GM19467 (cell line): ENCODE measurements around the gene CCHCR1.

Experiments used
- ATAC-seq: cut with Tn5 transposase; IDR thresholded peaks from one replicate; pipeline ENCODE4 v1.9.1; 2021; ENCODE audit warnings: mild to moderate bottlenecking, moderate library complexity; ENCODE audit not compliant: unreplicated experiment

The CCHCR1 gene

DNA sequence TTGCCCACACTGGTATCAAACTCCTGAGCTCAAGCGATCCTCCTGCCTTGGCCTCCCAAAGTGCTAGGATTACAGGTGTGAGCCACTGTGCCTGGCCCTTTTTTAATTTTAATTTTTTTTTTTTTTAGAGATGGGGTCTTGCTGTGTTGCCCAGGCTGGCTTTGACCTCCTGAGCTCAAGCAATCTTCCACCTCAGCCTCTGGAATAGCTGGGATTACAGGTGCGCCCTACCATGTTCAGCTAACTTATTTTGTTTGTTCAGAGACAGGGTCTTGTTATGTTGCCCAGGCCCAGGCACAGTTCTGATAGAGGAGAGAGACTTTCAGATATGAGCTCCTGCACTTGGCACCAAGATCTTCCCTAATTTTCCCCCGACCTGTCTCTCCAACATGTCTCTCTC lies 26.9 kb downstream of the CCHCR1 start:
- no peak for ATAC-seq

DNA sequence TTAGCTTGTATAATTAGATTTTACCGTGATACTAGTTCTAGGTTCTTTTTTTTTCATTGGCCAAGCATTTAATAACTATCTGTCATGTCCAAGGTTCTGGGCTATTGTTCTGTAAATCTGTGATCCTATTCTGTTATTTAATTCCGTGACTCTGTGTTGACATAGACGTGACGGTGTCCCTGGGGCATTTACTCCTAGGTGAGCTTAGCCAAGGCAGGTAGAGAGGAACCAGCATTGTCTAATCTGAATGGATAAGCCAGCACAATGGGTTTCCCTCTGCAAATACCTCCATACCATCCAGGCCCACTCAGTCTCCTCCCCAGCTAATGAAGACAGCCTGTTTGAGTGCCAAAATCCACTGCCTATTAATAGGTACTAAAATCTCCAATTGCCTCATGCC lies 28.5 kb downstream of the CCHCR1 start:
- ATAC-seq, result no peak

DNA sequence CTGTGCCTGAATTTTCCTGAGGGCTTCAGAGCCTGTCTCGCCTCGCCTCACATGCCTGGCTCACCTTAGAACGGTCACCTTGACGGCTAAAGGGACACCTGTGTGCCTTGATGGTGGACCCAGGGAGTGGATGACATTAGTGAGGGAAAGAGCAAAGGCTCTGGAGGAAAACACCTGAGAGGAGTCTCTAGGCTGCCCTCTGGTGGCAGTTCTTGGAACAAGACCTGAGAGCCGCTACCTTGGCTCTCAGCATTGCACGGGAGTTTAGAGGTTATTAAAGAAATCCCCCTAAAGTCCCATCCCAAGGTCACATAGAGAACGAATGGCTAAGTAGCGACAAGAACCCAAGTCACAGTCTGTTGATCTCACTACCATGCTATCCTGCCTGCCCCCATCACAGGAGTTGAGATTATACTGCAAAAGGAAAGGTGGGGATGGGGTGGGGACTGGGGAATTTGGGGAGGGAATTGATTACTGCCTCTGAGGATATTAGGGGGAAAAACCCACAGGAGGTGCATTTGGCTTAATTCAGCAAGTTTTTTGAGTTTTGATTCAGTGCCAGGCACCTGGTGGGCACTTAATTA lies 29.4 kb downstream of the CCHCR1 start:
- no peak for ATAC-seq

DNA sequence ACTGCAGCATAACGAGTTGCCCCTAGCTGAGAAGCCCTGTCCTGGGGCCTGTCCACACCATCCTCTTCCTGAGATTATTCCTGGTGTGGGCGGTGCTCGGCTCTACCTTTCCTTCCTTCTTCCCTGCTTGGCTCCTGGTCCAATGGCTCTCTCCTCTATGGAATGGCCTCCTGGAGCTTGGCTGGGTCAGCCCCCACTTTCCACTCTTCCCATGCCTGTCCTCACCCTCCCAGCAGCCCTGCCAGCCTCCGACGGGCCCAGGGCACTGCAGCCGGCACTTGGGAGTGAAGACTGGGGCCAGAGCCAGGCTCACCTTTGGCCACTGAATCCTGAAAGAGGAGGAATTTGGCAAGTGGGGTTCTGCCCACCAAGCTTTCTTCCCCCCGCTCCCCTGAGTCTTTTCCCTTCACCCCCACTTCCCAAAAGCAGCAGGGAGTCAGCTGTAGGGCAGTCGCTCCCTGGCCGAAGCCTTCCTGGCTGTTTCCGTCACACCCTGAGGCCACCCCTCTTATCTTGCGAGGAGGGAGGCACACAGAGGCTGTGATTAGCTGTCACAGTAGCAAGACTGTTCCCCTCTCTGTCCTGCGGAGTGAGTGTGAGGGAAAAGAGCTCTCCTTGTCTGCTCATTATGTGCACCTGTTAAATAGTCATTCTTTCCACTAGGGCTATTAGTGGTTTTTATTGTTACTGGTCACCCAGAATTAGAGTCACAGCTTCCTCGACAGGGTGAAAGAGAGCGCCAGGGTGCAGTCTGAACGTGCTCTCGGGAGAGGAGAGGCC lies 31.0 kb downstream of the CCHCR1 start:
- ATAC-seq, result no peak

DNA sequence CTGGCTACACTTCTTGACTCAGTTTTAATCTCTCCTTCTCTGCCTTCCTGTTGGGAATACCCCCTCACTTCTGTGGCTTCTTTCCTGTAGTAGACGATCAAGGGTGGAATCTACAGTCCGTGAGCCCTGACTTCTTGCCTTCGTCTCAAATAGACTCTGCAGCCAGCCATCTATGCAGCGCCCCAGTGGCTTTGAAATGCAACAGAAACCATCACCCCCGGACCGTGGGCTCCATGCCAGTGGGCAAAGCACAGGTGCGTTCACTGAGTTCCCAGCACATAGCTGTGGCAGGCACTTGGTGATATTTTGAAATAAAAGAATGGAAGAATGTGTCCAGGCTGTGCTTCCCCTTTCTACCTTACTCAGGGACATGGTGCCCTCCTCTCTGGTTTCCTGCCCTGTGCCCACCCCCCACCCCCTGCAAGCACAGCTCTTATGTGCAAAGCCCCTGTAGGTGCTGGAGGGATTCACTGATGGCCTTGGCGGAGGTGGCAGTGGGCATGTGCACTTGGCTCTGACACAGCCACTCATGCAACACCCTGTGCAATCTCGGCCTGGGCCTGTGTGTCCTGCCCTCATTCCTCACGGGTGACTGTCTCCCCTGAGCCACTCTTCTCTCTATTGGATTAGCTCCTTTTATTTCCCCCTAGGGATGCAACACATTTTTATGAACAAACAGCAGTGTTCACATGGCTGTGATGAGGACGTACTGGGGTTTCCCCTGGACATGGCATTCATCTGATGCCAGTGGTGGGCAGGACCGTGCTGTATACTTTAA lies 31.8 kb downstream of the CCHCR1 start:
- ATAC-seq, result no peak

DNA sequence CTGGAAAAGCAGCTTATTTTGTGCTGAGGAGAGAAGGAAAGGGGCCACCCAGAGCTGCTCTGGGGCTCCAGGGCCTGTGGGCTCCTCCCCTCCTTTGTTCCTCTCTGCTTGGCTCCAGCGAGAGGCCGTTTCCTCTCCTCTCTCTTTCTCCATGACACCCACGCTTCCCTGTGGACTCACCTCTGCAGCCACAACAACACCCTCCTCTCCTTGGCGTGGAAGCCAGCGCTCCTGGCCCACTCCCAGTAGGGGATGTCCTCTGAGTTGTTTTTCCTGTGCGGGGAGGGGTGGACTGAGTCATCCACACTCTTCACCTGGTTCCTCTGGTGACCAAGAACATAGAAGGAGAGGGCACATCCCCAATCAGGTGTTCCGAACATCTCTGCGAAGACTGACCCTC lies 32.4 kb downstream of the CCHCR1 start:
- no peak for ATAC-seq

DNA sequence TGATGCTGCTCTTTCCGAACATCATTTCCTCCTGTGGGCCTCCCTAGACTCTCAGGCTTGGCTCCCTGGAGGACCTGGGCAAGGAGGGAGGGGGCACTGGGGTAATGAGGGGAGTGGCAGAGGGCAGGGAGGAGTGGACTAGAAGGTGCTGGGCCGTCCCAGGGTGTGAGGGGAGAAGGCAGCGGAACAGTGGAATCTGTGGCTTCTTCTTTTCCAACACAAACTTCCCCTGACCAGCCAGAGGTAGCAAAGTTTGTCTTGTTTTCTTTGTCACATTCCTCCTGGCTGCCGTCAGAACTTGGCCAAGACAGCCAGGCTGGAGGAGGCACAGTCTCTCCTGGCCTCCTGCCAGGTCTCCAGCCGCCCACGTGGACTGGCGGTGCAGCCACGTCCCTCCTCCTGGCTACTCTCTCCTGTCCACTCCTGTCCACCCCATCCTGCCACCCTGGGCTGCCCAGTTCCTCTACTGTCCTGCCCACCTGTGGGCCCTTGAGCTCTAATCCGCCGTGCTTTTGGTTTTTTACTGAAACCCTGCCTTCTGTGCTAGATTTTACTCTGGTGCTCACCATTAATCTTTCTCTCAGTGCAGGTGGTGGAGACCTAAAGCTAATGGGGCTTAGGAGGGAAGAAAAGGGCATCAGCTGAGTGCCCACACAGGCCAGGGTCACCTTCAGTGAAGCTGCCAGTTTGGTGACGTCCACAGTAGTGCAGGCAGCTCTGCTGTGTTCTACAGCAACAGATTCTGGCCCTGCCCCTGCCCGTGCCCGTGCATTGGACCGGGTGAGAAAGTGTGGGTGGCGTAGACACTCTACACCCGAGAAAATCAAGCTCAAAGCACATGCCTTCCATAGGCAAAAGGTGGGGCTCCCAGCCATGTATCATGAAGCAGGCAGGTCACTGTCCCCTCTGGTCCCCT lies 34.6 kb downstream of the CCHCR1 start:
- no peak for ATAC-seq

DNA sequence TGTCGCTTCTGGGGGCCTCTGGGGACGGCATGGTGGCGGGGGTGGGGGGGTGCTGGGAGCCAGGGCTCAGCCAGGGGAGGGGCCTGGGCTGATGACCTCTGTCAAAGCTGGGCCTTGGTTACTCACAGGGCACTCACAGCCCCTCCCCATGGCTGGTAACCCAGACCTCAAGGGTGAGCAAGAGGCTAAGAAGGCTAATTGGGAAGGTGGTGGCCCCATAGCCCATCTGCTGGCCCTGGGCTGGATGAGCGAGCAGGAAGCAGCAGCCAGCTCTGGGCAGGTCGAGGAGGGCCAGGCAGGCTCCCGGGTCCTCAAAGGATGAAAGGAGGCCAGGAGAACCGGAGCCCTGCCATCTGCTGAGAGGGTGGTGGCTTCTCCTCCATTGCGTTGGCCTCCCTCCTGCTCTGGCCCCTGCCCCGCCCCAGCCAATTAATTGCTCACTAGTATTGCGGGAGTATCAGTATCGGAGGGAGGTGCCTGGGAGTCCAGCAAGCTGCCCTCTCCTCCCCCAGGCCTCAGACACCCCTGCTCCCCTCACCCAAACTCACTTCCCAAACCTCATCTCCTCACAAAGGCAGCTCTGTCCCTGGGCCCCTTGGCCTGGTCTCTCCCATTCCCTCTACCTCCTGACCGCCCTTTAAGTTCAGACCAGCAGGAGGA lies 36.3 kb downstream of the CCHCR1 start:
- ATAC-seq, result no peak

DNA sequence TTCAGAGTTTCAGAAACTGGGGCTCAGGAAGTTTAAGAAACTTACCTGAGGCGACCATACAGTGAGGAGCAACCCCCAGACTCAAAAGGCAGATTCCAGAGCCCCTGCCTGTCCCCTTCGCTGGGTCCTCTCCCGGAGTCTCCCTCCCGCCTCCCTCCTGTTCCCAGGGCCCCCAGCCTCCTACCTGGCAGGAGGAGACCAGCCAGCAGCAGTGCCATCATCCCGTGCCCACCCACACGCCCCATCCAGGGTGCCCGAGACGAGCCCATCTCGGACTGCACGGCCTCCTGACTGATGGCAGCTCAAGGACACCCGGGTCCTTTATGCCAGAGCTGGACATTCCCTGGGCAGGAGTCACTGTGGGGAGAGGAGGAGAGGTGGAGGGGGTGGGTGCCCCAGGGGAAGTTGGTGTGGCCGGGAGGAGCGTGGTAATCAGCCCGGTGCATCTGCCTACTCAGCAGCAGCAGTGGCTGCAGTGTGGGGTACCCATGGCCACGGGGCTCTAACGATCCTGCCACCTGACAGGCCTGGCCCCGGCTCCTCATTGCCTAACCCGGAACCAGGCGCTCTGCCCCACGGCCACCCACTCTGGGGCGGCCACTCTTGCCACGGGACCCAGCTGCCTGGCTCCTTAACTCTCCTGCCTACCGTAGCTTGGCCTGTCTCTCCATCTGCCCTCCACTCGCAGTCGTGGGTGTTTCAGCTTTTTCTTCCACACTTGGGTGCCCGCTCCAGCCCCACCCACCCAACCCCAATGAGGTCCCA lies 37.3 kb downstream of the CCHCR1 start, which contains the start of gene CDSN:
TSS of gene CDSN (minus strand) at position 296 of the 765 bp plus-strand sequence. CDS start at position 269, 27 bp downstream.
- ATAC-seq, result no peak

DNA sequence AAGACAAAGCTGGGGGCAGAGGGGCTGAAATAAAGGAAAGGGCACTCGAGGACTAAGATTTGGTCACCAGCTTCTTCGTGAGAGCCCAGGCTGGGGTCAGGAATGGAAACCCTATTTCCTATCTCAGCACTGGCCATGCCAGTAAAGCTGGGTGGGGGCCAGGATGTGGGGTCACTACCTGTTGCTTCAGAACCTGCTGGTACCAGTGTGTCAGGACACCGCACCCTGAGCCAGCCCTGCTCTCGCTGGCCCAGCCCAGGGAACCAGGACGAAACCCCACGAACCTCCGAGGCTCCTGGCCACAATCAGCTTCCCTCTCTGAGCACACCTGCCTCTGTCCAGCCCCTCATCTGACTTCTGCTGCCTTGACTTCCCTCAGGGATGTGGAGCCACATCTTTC lies 39.4 kb downstream of the CCHCR1 start:
- no peak for ATAC-seq

DNA sequence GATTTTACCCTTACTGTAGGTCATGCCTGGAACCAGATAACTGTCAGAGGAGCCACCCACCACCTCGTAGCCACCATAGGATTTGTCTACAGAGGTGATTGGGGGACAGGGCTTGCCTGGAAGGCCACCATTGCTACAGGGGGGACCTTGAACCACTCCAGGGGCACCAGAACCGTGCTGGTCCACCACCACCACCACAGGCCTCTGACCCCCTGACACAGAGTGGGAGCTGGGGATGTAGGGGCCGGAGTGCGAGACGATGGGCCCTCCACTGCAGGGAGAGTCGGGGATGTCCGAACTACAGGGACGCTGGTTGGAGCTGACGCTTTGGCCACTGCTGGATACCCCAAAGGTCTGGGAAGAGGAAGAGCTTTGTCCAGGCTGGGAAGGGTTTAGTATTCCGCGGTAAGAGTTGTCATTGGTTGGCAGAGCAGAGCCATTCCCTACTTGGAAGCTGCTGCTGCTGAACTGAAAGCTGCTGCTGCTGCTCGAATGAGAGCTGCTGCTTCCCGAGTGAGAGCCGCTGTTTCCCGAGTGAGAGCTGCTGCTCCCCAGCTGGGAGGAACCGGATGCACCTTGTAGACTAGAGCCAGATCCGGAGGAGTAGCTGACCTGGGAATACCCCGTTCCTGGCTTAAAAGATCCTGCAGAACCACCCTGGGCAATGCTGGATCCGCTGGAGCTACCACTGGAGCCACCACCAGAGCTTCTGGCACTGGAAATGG lies 40.8 kb downstream of the CCHCR1 start:
- no peak for ATAC-seq

DNA sequence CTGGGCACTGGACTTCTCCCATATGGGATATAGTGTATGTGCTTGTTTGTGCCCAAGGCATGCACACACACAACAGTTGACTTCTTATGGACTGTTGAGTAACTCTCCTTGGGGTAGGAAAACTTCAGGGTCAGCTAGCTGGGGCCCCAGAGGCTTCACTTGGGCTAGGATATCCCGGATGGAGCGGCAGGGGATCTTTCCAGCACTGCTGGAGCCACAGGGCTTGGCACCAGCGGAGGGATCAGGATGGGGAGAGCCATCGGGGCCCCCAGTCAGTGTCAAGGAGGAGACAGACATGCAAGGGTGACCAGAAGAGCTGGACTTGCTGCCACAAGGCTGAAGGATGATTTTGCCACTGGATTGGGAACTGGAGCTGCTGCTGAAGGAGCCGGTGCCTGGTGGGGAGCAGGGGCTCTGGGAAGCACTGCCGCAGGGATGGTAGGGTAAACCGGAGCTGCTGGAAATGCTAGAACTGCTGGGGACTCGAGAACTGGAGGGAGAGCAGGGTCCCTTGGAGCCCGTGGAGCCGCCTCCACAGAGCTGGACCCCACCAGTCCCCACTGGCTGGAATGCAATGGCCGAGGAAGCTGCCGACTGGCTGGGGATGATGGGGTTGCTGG lies 41.6 kb downstream of the CCHCR1 start:
- no peak for ATAC-seq

DNA sequence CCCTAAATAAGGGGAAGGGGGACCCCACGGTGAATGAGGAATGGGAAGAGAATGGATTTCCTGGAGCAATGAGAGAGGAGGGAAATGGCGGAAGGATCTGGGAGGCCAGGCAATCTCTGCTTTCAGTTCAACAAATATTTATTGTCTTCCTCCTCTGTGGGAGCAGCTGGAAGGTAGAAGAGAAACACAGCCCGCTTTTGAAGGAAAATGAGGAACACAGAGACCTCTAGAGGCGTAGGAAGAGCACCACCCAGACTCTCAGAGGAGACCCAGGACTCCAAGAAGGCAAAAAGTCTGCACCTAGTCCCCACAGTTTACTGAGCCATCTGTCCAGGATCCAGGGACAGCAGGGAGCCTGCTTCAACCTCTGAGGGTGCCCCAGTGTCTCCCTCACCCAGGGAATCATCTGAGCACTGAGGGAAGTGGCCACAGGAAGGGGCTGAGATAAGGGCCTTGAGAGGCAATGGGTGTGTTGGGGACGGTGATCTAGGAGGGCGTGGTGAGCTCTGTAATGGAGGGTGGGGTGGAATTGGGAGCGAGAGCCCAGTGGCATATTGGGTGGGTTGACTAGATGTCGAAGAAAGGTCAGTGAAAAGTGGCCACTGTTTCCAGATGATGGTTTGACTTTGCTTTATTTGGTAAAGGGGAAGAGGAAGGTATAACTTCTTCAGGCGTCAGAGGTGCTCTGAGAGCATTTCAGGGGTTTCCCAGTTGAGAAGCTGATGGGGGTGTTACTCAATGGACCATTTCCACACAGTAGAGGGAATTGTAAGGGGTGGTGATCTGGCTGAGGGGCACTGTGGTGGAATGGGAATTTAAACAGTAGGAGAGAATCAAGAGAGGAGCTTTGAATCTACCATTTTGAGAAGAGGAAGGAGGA lies 42.4 kb downstream of the CCHCR1 start:
- no peak for ATAC-seq

DNA sequence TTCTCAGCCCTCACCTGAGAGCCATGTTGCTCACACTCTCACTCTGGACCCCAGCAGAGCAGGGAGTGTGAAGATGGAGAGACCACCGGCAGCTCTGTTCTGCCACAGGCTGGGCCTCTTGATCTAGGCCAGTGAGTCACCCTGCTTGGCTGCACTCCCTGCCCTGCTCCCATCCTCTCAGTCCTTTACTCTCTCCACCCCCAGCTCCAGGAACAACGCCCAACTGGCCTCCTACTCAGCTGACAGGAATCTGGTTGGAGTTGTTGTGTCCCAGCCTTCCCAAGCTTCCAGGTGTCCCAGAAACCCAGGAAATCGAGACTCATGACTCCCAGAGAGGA lies 43.1 kb downstream of the CCHCR1 start, which contains the start of gene PSORS1C1:
TSS of gene PSORS1C1 (plus strand) at position 260 of the 338 bp plus-strand sequence. CDS start 14,833 bp downstream, outside the sequence.
- ATAC-seq, result no peak

DNA sequence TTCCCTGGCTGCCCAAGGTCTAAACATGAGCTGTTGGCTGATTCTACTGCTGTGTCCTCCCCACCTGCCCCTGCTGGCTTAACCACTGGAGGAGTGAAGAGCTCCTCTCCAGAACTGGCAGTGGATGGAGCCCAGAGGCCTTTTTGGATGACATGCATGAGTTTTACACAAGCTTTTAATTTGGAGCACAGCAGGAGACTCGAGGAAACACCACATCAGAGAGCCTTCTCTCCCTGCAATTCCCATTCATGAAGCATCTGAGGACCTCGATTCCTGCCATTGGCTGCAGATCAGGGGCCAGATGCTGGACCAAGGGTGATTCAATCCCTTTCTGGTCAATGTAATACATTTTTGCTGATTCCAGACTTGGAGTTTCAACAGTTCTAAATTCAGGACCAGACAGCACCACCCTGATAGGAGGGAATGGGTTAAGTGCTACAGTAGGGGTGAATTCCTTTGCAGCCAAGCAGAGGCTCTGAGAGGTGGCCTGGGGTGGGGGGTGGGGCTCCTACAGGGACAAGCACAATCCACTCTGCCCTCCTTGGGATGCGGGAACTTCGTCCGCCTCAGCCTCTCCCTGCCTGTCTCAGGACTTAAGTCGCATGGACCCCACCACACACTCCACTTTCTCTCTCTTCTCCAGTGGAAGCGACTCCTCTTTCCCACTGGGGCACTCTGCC lies 43.6 kb downstream of the CCHCR1 start:
- no peak for ATAC-seq

DNA sequence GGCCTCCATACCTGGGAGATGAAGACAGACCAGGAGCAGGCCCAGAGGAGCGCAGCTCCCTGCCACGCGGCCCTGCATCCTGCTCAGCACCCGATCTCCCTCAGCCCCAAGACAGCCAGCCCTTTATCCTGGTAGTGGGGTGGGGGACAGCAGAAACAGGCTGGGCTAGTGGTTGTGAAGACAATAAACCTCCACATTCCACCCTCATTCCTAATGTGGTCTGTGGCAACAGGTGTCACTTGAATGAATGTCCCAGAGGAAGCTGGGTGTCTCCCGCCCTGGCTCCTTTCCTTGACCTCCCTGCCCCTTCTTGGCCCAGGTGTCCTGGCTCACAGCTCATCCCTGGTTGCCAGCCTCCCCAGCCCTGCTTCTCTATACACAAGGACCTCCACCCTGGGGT lies 45.1 kb downstream of the CCHCR1 start, which contains the start of gene C6orf15:
TSS of gene C6orf15 (minus strand) at position 98 of the 400 bp plus-strand sequence. CDS start at position 78, 20 bp downstream.
- no peak for ATAC-seq

DNA sequence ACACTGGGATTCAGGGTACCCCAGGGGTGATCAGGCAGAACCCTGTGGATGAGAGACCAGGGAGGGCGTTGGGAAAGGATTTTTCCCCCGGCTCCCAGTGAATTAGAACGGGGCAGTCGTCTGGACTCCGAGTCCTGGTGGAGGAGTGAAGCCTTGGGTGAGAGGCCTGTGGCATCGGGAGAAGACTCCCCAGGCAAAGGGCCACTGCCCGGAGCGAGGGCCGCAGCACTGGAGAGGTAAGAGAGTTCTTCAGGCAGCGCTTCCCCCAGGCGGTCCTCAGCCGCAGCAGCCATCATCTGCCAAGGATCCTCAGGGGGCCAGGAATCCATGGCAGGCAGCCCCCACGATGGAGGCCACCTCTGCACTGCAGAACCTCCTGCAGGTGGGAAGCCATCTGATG lies 45.9 kb downstream of the CCHCR1 start:
- ATAC-seq, result no peak
